Motor neuron (in vitro differentiated cells): ENCODE results near the gene KLF3. TPM values are rescaled to one million over a fixed set of nuclear protein-coding genes. Genes with fewer than 3 reads are reported as not detected.

Source experiments
- ATAC-seq, 8 experiments: fragments of 200-7000 bp; cut with Tn5 transposase; replicated peaks in 6 of 8; 2 replicates each; pipeline ENCODE4 v1.8.0; 2021; ENCODE audit warnings: mild to moderate bottlenecking in 8 of 8, moderate library complexity in 8 of 8
- H3K27ac ChIP-seq, 2 donors: fragments of 250-450 bp; sonication (Bioruptor Pico); 2 replicates each; pipeline ENCODE4 v1.9.0; 2021; ENCODE audit warnings: antibody characterized with exemption in 2 of 2, mild to moderate bottlenecking in 2 of 2, moderate library complexity in 1 of 2
- H3K4me1 ChIP-seq, 2 donors: fragments of 250-450 bp; sonication (Bioruptor Pico); replicated peaks in 1 of 2; 2 replicates each; pipeline ENCODE4 v1.6.1; 2021; ENCODE audit warnings: antibody characterized with exemption in 2 of 2, mild to moderate bottlenecking in 2 of 2, moderate library complexity in 1 of 2
- H3K4me3 ChIP-seq, 5 donors: fragments of 250-450 bp; sonication (Bioruptor Pico); 2 replicates each; pipeline ENCODE4 v1.9.0; 2021; ENCODE audit warnings: antibody characterized with exemption in 5 of 5, mild to moderate bottlenecking in 5 of 5, moderate library complexity in 4 of 5
- WGBS, 10 experiments: fragments of 450-650 bp; shearing (Covaris generic); methylation state at CpG; one replicate each; pipeline ENCODE4 v1.0.0; 2022; 5-methylcytosine and 5-hydroxymethylcytosine counted together
- in situ Hi-C, 9 experiments: fragments of 400-800 bp; cut with MboI; loops; one replicate each; pipeline ENCODE4 v1.15.0; 2021; ENCODE audit warnings: low sequenced_read_pairs in 9 of 9, low pct_unique_long_range_greater_than_20kb in 2 of 9; ENCODE audit not compliant: unreplicated experiment in 9 of 9
- total RNA-seq, 8 experiments: library from RNA; unstranded; fragments of 300-600 nt; gene quantifications; 2 replicates each; pipeline versions ENCODE4 v1.2.3 to v1.2.4, GENCODE V29; 2022

KLF3 gene
- total RNA-seq, 8 experiments from 2014 or later: 16.2 to 70.0 (median 26.2) TPM

GRCh38 chr4:38671592-38671940, 7.6 kb downstream of the KLF3 start:
- in situ Hi-C loops: loop anchor here in 6 of 9 experiments (10.0 to 25.0 kb wide), 5 partner anchors 347 to 609 kb away; no protein-coding TSS in a partner anchor
- 30 to 90% (median 75%) methylated on average over 2 to 5 of the region's 5 CpGs; no CpG with 5 or more reads in 2 of the 10 experiments for WGBS, 10 experiments
- Histone ChIP-seq H3K4me1 (peaks cover 65 to 71% of the 10 kb centered on the region in 2 donors), H3K27ac (no peak overlapping the region), H3K4me3 (no peak overlapping the region)
- no peak for ATAC-seq

- 17 to 90% (median 70%) methylated on average over 1 to 2 of the region's 3 CpGs; no CpG with 5 or more reads in 7 of the 10 experiments for WGBS, 10 experiments
- H3K4me1 ChIP-seq: peaks cover 65 to 71% of the 10 kb centered on the region in 2 donors
- in situ Hi-C loops: loop anchor here in 6 of 9 experiments (10.0 to 25.0 kb wide), 5 partner anchors 347 to 610 kb away; no protein-coding TSS in a partner anchor
- H3K4me3 ChIP-seq: no peak overlapping the region
- H3K27ac ChIP-seq: peak overlapping the region in 1 of 2 donors; percentile 4
- no peak for ATAC-seq
Measured at GRCh38 chr4:38672074-38672396, 8.0 kb downstream of the KLF3 start.

GRCh38 chr4:38672397-38673129, 8.6 kb downstream of the KLF3 start:
- H3K4me3 ChIP-seq: no peak overlapping the region
- in situ Hi-C loops: loop anchor here in 6 of 9 experiments (10.0 to 25.0 kb wide), 5 partner anchors 348 to 610 kb away; no protein-coding TSS in a partner anchor
- ATAC-seq: peak; percentile 19 to 50 (median 38)
- H3K27ac ChIP-seq: peak overlapping the region in 1 of 2 donors; percentile 45
- H3K4me1 ChIP-seq: peaks cover 69 to 76% of the 10 kb centered on the region in 2 donors
- WGBS, 10 experiments: 0 to 23% (median 20%) methylated on average over 1 to 4 of the region's 13 CpGs; no CpG with 5 or more reads in 5 of the 10 experiments

GRCh38 chr4:38673130-38673978, 9.4 kb downstream of the KLF3 start:
- no peak overlapping the region for H3K4me3 ChIP-seq
- ATAC-seq: peak; percentile 2 to 68 (median 25)
- peaks cover 76% of the 10 kb centered on the region in 2 donors for H3K4me1 ChIP-seq
- H3K27ac ChIP-seq: peak overlapping the region in 1 of 2 donors; percentile 45
- 0 to 100% (median 40%) methylated on average over 1 to 4 of the region's 7 CpGs; no CpG with 5 or more reads in 3 of the 10 experiments for whole genome bisulfite sequencing, 10 experiments
- in situ Hi-C loops: loop anchor here in 6 of 9 experiments (10.0 to 25.0 kb wide), 5 partner anchors 349 to 611 kb away; no protein-coding TSS in a partner anchor

- peak overlapping the region; percentile 5 to 63 for H3K27ac ChIP-seq
- WGBS, 10 experiments: 0 to 42% (median 19%) methylated on average over 1 to 11 of the region's 13 CpGs; no CpG with 5 or more reads in 1 of the 10 experiments
- peaks cover 67 to 69% of the 10 kb centered on the region in 2 donors for H3K4me1 ChIP-seq
- peak in 6 of 8 experiments; percentile 1 to 62 (median 48) for ATAC-seq
- peak overlapping the region in 1 of 5 donors; percentile 1 for H3K4me3 ChIP-seq
- in situ Hi-C loops: loop anchor here in 8 of 9 experiments (5.0 to 25.0 kb wide), 7 partner anchors 350 to 612 kb away; no protein-coding TSS in a partner anchor
Measured at GRCh38 chr4:38674258-38675144, 10.5 kb downstream of the KLF3 start.

- peak; percentile 2 to 45 (median 37) for ATAC-seq
- no peak overlapping the region for H3K4me3 ChIP-seq
- 0 to 33% (median 9%) methylated on average over 1 to 7 of the region's 7 CpGs; no CpG with 5 or more reads in 2 of the 10 experiments for WGBS, 10 experiments
- in situ Hi-C loops: loop anchor here in 7 of 9 experiments (5.0 to 25.0 kb wide), 6 partner anchors 351 to 493 kb away; no protein-coding TSS in a partner anchor
- peak overlapping the region; percentile 5 to 63 for H3K27ac ChIP-seq
- peaks cover 60 to 61% of the 10 kb centered on the region in 2 donors for H3K4me1 ChIP-seq
Measured at GRCh38 chr4:38675146-38676121, 11.4 kb downstream of the KLF3 start.

GRCh38 chr4:38676986-38677385, 13.0 kb downstream of the KLF3 start:
- Histone ChIP-seq H3K4me3 (no peak overlapping the region), H3K27ac (no peak overlapping the region), H3K4me1 (peaks cover 50 to 53% of the 10 kb centered on the region in 2 donors)
- ATAC-seq: no peak
- in situ Hi-C loops: loop anchor here in 7 of 9 experiments (5.0 to 25.0 kb wide), 6 partner anchors 352 to 495 kb away; no protein-coding TSS in a partner anchor
- 43 to 100% (median 86%) methylated on average over 2 to 9 of the region's 12 CpGs; no CpG with 5 or more reads in 2 of the 10 experiments for WGBS, 10 experiments

GRCh38 chr4:38677441-38677840, 13.4 kb downstream of the KLF3 start:
- peaks cover 46 to 49% of the 10 kb centered on the region in 2 donors for H3K4me1 ChIP-seq
- in situ Hi-C loops: loop anchor here in 7 of 9 experiments (5.0 to 25.0 kb wide), 6 partner anchors 353 to 495 kb away; no protein-coding TSS in a partner anchor
- 31 to 100% (median 76%) methylated on average over 1 to 6 of the region's 6 CpGs; no CpG with 5 or more reads in 1 of the 10 experiments for WGBS, 10 experiments
- peak overlapping the region in 1 of 2 donors; percentile 56 for H3K27ac ChIP-seq
- no peak overlapping the region for H3K4me3 ChIP-seq
- ATAC-seq: no peak

GRCh38 chr4:38678078-38678477, 14.1 kb downstream of the KLF3 start:
- Histone ChIP-seq H3K4me3 (no peak overlapping the region), H3K27ac (peak overlapping the region; percentile 48 to 56), H3K4me1 (peaks cover 39 to 42% of the 10 kb centered on the region in 2 donors)
- 17 to 100% (median 53%) methylated on average over 1 to 5 of the region's 5 CpGs; no CpG with 5 or more reads in 3 of the 10 experiments for WGBS, 10 experiments
- peak in 7 of 8 experiments; percentile 1 to 90 (median 82) for ATAC-seq
- in situ Hi-C loops: loop anchor here in 7 of 9 experiments (5.0 to 25.0 kb wide), 6 partner anchors 353 to 496 kb away; no protein-coding TSS in a partner anchor

GRCh38 chr4:38679921-38680320, 15.9 kb downstream of the KLF3 start:
- Histone ChIP-seq H3K27ac (no peak overlapping the region), H3K4me3 (no peak overlapping the region), H3K4me1 (peaks cover 23 to 27% of the 10 kb centered on the region in 2 donors)
- WGBS, 10 experiments: 55 to 100% (median 90%) methylated on average over 1 to 8 of the region's 8 CpGs; no CpG with 5 or more reads in 1 of the 10 experiments
- ATAC-seq: no peak
- in situ Hi-C loops: loop anchor here in 7 of 9 experiments (5.0 to 25.0 kb wide), 6 partner anchors 355 to 498 kb away; no protein-coding TSS in a partner anchor
